GM12892 (cell line): ENCODE measurements around the gene POLR3B.

Experiments used
- DNase-seq: peaks from one replicate; pipeline ENCODE4 v3.0.0; 2011; ENCODE audit not compliant: insufficient read length
- FAIRE-seq: peaks from 2 replicates; lab custom pipeline; 2011; peaks lifted over from hg19 to GRCh38; lab: Jason Lieb, UNC
- POLR2A ChIP-seq: IDR thresholded peaks from 2 replicates; pipeline ENCODE4 v1.6.1; 2011; ENCODE audit warnings: low read depth, low read length, control low read depth
- POLR2AphosphoS5 ChIP-seq: IDR thresholded peaks from 2 replicates; pipeline ENCODE4 v1.6.1; 2011; ENCODE audit warnings: low read depth, low read length, control low read depth
- TAF1 ChIP-seq: IDR thresholded peaks from 2 replicates; pipeline ENCODE4 v1.6.1; 2011; ENCODE audit warnings: low read depth, mild to moderate bottlenecking, control low read depth, low read length, borderline replicate concordance

Gene POLR3B

GRCh38 chr12:106328735-106329134, 28.8 kb upstream of the POLR3B start:
- no peak for TF ChIP-seq POLR2AphosphoS5
- TF ChIP-seq POLR2A = no peak
- TF ChIP-seq TAF1 = no peak
- DNase-seq (no peak), FAIRE-seq (no peak)

DNA sequence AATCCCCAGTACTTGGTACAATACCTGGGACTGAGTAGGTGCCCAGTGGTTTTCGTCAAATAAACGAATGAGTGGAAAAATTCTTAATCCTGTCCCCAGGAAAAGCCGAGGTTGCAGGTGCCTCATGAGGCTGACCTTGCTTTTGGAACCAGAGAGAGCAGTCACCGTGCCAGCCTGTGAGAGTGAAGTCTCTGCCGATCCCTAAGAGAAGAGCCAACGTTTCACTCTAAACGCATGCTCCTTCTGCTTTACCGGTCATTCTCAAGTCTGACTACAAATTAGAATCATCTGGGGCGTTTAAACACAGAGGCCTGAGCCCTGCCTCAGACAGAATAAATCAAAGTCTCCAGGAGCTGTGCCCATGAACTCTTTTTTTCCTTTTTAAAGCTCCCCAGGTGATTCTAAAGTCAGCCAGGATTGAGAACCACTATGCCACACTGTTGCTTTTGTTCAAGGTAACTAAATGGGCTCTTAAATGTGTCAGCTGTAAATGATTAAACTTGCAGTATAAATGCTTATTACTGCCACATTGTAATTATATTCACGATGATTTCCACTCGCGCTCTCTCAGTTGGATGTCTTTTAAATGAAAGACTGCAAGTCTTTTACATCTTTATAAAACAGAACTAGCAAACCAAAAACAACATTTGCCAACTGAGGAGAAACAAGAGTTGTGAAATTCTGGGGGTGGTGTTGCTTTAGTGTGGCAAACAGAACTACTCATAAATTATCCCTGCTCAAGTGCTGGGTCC, 28.1 kb upstream of the POLR3B start:
- no peak for FAIRE-seq
- TF ChIP-seq TAF1 = no peak
- no peak for TF ChIP-seq POLR2A
- no peak for TF ChIP-seq POLR2AphosphoS5
- DNase-seq = no peak

DNA sequence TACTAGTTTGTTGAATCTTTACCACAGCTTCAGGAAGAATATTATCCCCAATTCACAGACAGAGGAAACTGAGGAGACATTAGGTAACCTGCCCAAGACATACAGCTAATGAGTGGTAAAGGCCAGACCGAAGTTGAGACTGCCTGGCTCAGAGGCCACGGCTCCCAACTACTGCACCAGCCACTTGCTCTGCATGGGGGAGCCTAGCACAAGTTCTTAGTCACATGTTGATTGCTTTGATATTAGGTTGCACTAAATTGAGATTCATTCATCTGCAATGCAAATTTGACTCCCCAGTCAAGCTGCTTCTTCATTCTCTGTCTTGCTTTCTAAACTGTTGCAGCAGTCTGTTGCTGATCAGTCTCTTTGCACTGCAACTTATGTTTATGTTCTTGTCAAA, 25.9 kb upstream of the POLR3B start:
- FAIRE-seq = no peak
- TF ChIP-seq POLR2AphosphoS5 = no peak
- no peak for TF ChIP-seq POLR2A
- TF ChIP-seq TAF1 = no peak
- DNase-seq = no peak

DNA sequence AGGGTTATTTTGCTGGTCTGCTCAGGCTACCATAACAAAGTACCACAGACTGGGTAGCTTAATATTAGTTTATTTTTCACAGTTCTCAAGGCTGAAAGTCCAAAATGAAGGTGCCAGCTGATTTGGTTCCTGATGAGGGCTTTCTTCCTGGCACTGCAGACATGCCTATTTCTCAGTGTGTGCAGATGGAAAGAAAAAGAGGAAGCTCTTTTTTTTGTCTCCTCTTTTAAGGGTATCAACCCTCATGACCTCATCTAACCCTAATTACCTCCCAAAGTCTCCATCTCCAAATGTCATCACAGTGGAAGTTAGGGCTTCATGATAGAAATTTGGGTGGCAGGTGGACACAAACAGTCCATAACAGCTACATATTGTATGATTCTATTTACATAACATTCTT, 25.0 kb upstream of the POLR3B start:
- TF ChIP-seq POLR2AphosphoS5 (no peak), TAF1 (no peak), POLR2A (no peak)
- DNase-seq (no peak), FAIRE-seq (no peak)

- TF ChIP-seq TAF1 (no peak), POLR2A (no peak), POLR2AphosphoS5 (no peak)
- no peak for DNase-seq
- peak; percentile 17 for FAIRE-seq
These were observed 24.5 kb upstream of the POLR3B start for GRCh38 chr12:106333010-106333409.

GRCh38 chr12:106333756-106334155, 23.8 kb upstream of the POLR3B start:
- no peak for TF ChIP-seq POLR2AphosphoS5
- TF ChIP-seq TAF1 = no peak
- no peak for TF ChIP-seq POLR2A

GRCh38 chr12:106341086-106341877, 16.3 kb upstream of the POLR3B start:
- no peak for FAIRE-seq
- TF ChIP-seq POLR2AphosphoS5 (no peak), POLR2A (no peak), TAF1 (no peak)
- DNase-seq = no peak

More at GRCh38 chr12:106333756-106334155, 23.8 kb upstream of the POLR3B start:
- FAIRE-seq (no peak), DNase-seq (no peak)

GRCh38 chr12:106342397-106343213, 14.9 kb upstream of the POLR3B start:
- no peak for TF ChIP-seq POLR2A
- TF ChIP-seq POLR2AphosphoS5 = no peak
- no peak for TF ChIP-seq TAF1
- FAIRE-seq = no peak
- no peak for DNase-seq

- TF ChIP-seq POLR2AphosphoS5 = no peak
- TF ChIP-seq TAF1 = no peak
- no peak for TF ChIP-seq POLR2A
- FAIRE-seq = no peak
- DNase-seq = no peak
These were observed 14.4 kb upstream of the POLR3B start for GRCh38 chr12:106343214-106343528.

GRCh38 chr12:106344131-106344530, 13.4 kb upstream of the POLR3B start:
- TF ChIP-seq POLR2A (no peak), TAF1 (no peak), POLR2AphosphoS5 (no peak)
- FAIRE-seq (no peak), DNase-seq (no peak)

DNA sequence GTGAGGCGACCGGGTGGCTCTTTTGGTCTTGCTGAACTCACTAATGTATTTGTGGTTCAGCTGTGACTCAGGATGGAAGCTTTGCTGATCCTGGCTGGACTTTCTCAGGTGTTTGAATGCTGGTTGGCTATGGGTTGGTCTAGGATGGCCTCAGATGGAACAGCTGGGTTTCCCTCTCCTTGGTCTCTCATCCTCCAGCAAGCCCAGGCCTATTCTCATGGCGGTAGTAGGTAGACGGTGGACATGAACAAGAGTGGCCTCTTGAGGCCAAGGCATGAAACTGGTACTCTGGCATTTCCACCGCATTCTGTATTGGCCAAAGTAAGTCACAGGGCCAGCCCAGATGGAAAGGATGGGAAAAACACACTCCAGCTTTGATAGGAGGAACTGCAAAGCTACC, 11.8 kb upstream of the POLR3B start:
- FAIRE-seq = no peak
- DNase-seq = no peak

More for the DNA sequence above, 11.8 kb upstream of the POLR3B start:
- TF ChIP-seq POLR2AphosphoS5 = no peak
- TF ChIP-seq TAF1 = no peak
- TF ChIP-seq POLR2A = no peak
